Measurements from ENCODE around the gene SSR1. TPM values are rescaled to one million over a fixed set of nuclear protein-coding genes. Genes with fewer than 3 reads are reported as not detected.
"Not testable (repeated sequence)": the region's sequence is repeated elsewhere in the genome, so short reads cannot be mapped to it uniquely, and the experiment has no call there.

SSR1 gene
- total and polyA plus RNA-seq, 2 donors (not counting 1 experiment from before 2014, with no cell fraction given) = 65.6 to 237 TPM

- not testable (repeated sequence) for H4K20me1 ChIP-seq (ENCODE audit: control insufficient read depth, extremely low read depth, insufficient read depth, low read length); H3K4me2 ChIP-seq (ENCODE audit: extremely low read depth, insufficient read depth, low read length); H2AFZ ChIP-seq (ENCODE audit: low read length); H3K4me3 ChIP-seq (replicated peaks in 1 of 4; ENCODE audit: control extremely low read depth in 1 of 4, insufficient read depth in 1 of 4, low read depth in 3 of 4, low read length in 4 of 4); H3K9ac ChIP-seq (ENCODE audit: insufficient read depth, low read length); H3K27ac ChIP-seq (ENCODE audit: insufficient read depth, low read length); H3K4me1 ChIP-seq (ENCODE audit: control insufficient read depth, extremely low read depth, insufficient read depth, low read length); H3K9me3 ChIP-seq (ENCODE audit: control insufficient read depth, insufficient read depth, low read depth, low read length); H3K36me3 ChIP-seq (ENCODE audit: control insufficient read depth, insufficient read depth, low read length); H3K27me3 ChIP-seq (ENCODE audit: control insufficient read depth, insufficient read depth, low read length); H3K79me2 ChIP-seq (ENCODE audit: control insufficient read depth, insufficient read depth, low read length)
- peak in 1 of 2 donors; percentile 25 for TF ChIP-seq CTCF (conservative IDR thresholded peaks at IDR 0.05 in 1 of 2, IDR thresholded peaks at IDR 0.05 in 1 of 2; ENCODE audit: low read depth in 1 of 2, low read length in 2 of 2)
- DNase-seq (ENCODE audit: low read depth in 2 of 2) = peak in 1 of 2 donors; percentile 11
Measured at GRCh38 chr6:7339007-7339732, 26.2 kb upstream of the SSR1 start.

- H3K4me3 ChIP-seq (replicated peaks in 1 of 4; ENCODE audit: control extremely low read depth in 1 of 4, insufficient read depth in 1 of 4, low read depth in 3 of 4, low read length in 4 of 4) = no peak overlapping the region
- H3K27ac ChIP-seq (ENCODE audit: insufficient read depth, low read length) = no peak overlapping the region
- no peaks in the 10 kb centered on the region for H4K20me1 ChIP-seq (ENCODE audit: control insufficient read depth, extremely low read depth, insufficient read depth, low read length)
- TF ChIP-seq CTCF (conservative IDR thresholded peaks at IDR 0.05 in 1 of 2, IDR thresholded peaks at IDR 0.05 in 1 of 2; ENCODE audit: low read depth in 1 of 2, low read length in 2 of 2) = no peak
- TF ChIP-seq EZH2 (IDR thresholded peaks at IDR 0.05; ENCODE audit: low read length, missing control alignments) = no peak
- H3K36me3 ChIP-seq (ENCODE audit: control insufficient read depth, insufficient read depth, low read length) = no peaks in the 10 kb centered on the region
- H3K79me2 ChIP-seq (ENCODE audit: control insufficient read depth, insufficient read depth, low read length) = no peaks in the 10 kb centered on the region
- no peak overlapping the region for H3K9ac ChIP-seq (ENCODE audit: insufficient read depth, low read length)
- no peaks in the 10 kb centered on the region for H3K27me3 ChIP-seq (ENCODE audit: control insufficient read depth, insufficient read depth, low read length)
- H3K4me1 ChIP-seq (ENCODE audit: control insufficient read depth, extremely low read depth, insufficient read depth, low read length) = no peaks in the 10 kb centered on the region
- H3K4me2 ChIP-seq (ENCODE audit: extremely low read depth, insufficient read depth, low read length) = no peak overlapping the region
- H2AFZ ChIP-seq (ENCODE audit: low read length) = no peak overlapping the region
- H3K9me3 ChIP-seq (ENCODE audit: control insufficient read depth, insufficient read depth, low read depth, low read length) = no peaks in the 10 kb centered on the region
- DNase-seq (ENCODE audit: low read depth in 2 of 2) = peak in 1 of 2 donors; percentile 31
Measured at GRCh38 chr6:7338031-7338430, 25.0 kb upstream of the SSR1 start.

GRCh38 chr6:7335519-7335918 lies 22.5 kb upstream of the SSR1 start:
- Histone ChIP-seq H3K27me3 (ENCODE audit: control insufficient read depth, insufficient read depth, low read length) (no peaks in the 10 kb centered on the region), H3K4me1 (ENCODE audit: control insufficient read depth, extremely low read depth, insufficient read depth, low read length) (no peaks in the 10 kb centered on the region), H2AFZ (ENCODE audit: low read length) (no peak overlapping the region), H3K36me3 (ENCODE audit: control insufficient read depth, insufficient read depth, low read length) (no peaks in the 10 kb centered on the region), H3K9me3 (ENCODE audit: control insufficient read depth, insufficient read depth, low read depth, low read length) (no peaks in the 10 kb centered on the region), H3K27ac (ENCODE audit: insufficient read depth, low read length) (no peak overlapping the region), H3K4me3 (replicated peaks in 1 of 4; ENCODE audit: control extremely low read depth in 1 of 4, insufficient read depth in 1 of 4, low read depth in 3 of 4, low read length in 4 of 4) (no peak overlapping the region), H3K4me2 (ENCODE audit: extremely low read depth, insufficient read depth, low read length) (no peak overlapping the region), H4K20me1 (ENCODE audit: control insufficient read depth, extremely low read depth, insufficient read depth, low read length) (no peaks in the 10 kb centered on the region), H3K79me2 (ENCODE audit: control insufficient read depth, insufficient read depth, low read length) (no peaks in the 10 kb centered on the region), H3K9ac (ENCODE audit: insufficient read depth, low read length) (no peak overlapping the region)
- no peak for DNase-seq (ENCODE audit: low read depth in 2 of 2)
- no peak for TF ChIP-seq EZH2 (IDR thresholded peaks at IDR 0.05; ENCODE audit: low read length, missing control alignments)
- no peak for TF ChIP-seq CTCF (conservative IDR thresholded peaks at IDR 0.05 in 1 of 2, IDR thresholded peaks at IDR 0.05 in 1 of 2; ENCODE audit: low read depth in 1 of 2, low read length in 2 of 2)
